OCI-LY1 (cell line): ENCODE data around the gene TRABD2A.

ENCODE experiments used
- CTCF ChIP-seq: fragments of 200-600 bp; sonication (generic), shearing (Covaris generic); IDR thresholded peaks from 2 replicates; pipeline ENCODE4 v1.5.1; 2017; ENCODE audit warnings: mild to moderate bottlenecking, antibody characterized with exemption, low read length, moderate library complexity, mixed read lengths
- EZH2 ChIP-seq: fragments of 200-600 bp; sonication (generic), shearing (Covaris generic); IDR thresholded peaks from 2 replicates; pipeline ENCODE4 v1.8.0; 2017; ENCODE audit warnings: borderline replicate concordance, mixed run types, mild to moderate bottlenecking, antibody characterized with exemption, low read length, moderate library complexity, mixed read lengths

- no peak for TF ChIP-seq EZH2
- TF ChIP-seq CTCF, result no peak
Measured at GRCh38 chr2:84878896-84879583, 1.8 kb downstream of the TRABD2A start.
